HG02759 (cell line): ENCODE results near the gene CCDC70.
A peak's percentile ranks its signal among the peaks of the same experiment; 100 is the strongest.

ENCODE experiments used
- ATAC-seq: cut with Tn5 transposase; IDR thresholded peaks from one replicate; pipeline ENCODE4 v1.9.1; 2021; ENCODE audit warnings: mild to moderate bottlenecking, moderate library complexity; ENCODE audit not compliant: unreplicated experiment

Gene CCDC70

DNA sequence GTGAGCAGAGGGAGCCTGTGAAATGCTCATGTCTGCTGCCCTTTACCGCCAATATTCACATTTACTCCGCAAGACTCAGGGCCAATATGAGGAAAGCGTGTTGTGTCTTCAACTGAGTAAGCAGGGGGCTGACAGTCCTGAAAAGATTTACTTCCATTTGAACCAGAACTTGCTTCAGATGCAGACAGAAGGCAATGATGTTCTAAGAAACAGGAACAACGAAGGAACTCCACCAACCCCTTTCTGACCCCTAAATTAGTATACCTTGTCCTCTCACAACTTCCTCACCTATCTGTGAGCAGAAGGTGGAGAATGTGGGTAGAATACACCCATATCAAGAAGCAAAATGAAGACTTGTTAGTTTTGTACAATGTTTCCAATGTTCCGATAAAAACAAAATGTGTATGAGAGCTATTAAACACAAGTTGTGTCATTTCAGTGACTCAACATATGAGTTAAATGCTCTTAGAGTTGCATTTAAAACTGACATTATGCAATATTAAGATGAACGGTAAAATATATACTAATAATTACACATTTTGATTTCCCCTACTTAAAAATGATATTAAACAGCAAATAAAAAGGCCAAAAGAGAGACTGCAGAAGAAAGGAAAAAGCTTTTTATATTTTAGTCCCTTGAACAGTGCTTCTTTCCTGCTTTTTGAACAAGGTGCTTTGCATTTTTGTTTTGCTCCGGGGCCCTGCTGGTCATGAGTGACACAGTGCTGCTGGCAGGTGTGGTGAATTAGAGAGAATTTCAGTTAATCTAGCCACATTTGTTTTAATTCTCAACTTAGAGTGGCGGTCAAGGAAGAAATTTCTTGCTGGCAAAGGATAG, 32.8 kb upstream of the CCDC70 start:
- ATAC-seq = no peak

DNA sequence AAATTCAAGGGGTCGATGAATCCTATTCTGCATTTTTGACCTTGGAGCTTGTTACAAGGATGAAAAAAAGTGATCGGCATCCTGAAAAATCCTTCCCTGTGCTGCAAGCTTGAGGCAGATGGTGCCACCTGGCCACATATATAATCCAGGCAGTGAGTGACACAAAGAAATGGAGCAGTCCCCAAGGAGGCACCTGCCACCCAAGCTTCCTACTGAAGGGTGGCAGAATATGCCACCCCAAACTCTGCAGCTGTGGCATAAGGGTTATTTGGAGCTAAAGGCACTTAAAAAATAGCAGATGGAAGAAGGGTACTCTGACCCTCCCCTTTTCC, 32.2 kb upstream of the CCDC70 start:
- no peak for ATAC-seq

DNA sequence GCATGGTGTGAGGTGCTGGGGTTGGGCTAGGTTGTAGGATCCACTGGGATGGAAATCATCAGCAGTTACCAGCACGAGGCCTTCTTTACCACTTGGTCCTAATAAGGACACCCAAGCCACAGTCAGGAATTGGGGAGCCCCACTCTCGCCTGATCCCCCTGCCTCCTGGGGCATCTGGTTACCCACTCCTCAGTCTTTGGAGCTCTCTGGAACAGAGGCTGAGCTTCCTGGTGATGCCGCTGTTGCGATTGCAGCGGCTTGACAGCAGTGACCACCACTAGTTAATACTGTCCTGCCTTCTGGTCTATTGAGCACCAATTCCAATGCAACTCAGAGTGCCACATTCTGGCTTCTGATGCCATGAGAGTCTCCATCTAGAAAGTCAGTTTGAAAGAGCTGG, 30.2 kb upstream of the CCDC70 start:
- ATAC-seq = no peak

DNA sequence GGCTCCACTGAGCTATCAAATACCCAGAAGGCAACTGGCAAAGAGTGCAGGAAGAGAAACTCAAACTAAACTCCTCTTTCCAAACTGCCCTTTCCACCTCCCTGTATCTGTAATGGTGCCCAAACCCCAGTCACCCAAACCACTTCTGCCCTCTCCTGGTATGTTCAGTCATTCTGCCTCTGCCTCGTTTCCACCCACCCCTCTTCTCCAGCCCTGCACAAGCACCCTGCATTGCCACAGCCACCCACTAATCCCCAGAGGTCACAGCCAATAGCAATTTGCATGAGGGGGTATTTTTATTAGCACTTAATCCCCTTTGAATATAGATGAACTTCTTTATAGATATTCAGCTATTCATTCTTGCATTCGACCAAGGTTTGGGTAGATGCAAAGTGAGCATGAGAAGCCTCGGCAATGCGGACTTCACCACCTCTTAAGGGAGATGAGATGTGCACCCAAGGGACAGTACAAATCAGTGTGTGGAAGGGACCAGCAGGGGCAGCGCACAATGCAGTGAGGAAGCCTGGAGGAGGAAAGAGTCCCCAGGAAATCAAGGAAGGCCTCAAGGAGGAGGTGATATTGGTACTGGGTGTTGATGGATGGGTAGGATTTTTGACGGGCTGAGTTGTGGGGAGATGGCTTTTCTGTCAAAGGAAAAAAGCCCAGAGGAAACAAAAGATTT, 29.2 kb upstream of the CCDC70 start:
- peak; percentile 82 for ATAC-seq

DNA sequence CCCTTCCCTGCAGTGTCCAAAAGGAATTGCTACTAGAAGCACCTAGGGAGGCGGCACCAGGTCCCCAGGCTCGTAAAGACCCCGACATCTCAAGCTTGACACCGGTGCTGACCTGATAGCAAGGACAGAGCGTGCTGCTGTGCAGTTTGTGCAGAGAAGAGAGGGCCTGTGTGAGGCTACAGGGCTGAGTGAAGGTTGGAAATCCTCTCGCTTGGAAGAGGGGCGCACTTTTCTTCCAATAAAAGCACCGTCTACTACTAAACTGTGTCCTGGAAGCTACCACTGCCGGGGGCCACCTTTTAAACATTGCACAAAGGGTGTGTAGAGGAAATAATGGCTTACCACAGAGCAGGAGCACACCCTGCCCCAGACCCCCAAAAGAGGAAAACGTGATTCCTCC, 27.8 kb upstream of the CCDC70 start:
- no peak for ATAC-seq

DNA sequence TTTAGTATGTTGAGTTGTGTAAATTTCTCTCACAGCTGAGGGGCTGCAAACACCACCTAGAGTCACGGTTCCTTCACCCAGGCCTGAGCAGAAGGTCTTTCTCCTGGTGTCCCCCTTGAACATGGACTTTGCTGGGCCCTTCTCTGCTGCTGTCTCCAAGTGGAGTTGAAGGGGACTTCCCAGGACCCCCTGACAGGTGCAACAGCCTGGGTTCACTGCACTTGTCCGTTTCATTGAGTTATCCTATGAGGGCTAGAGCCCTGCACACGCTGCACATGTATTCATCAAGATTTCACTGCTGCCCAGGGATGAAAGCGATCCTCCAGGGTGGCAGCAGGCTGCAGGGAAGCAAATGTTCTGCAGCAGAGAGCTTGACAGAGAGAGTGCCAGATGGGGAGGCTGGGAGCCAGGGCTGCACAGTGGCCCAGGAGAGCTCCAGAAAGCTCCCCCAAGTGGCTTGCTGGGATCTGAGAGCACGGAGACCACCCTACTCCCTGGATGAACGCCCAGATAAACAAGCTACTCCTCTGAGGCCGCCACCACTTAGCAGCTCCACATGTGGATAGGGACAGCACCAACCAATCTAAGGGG, 27.1 kb upstream of the CCDC70 start:
- ATAC-seq = no peak

DNA sequence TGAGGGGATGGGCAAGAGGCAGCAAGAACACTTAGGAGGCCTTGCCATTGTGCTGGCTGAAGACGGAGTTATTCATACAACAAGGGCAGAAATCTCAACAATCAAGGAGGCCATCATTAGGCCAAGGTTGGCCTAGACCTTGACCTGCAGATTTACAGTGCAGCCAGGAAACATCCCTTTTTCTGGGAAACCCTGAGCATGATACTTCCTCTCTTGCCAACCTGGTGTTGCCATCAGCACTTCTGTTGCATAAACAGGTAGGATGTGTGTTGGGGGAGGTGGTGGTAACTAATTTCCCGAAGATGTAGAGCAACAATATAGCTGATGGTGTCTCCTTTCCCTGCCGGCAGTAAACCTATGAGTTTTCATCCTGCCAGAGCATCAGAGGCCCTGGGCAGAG, 24.8 kb upstream of the CCDC70 start:
- no peak for ATAC-seq

DNA sequence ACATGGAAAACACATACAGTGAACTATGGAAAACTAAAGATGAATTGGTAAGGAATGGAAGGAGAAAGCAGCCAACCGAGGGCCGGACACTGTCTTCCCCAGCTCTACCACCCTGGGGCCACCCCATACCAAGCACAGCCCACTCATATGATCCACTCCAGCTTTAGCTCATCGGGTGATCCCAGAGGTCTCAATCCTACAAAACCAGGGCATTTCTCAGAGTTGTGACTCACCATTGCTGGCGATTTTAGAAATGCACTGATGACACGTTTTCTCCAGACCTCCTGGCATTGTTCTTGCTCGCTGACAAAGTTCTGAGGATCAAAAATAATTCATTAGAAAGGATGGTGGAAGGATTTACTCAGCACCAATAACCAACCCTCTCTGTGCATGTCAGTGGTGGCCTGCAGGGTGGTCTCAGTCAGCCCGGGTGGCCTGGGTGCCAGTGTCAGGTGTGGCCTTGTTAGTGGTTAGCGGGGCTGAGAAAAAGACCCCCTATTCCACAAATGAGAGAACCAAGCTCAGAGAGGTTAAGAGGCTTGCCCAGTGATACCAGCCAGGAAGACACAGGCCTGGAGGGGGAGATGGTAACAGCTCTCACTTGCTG, 23.4 kb upstream of the CCDC70 start:
- no peak for ATAC-seq

DNA sequence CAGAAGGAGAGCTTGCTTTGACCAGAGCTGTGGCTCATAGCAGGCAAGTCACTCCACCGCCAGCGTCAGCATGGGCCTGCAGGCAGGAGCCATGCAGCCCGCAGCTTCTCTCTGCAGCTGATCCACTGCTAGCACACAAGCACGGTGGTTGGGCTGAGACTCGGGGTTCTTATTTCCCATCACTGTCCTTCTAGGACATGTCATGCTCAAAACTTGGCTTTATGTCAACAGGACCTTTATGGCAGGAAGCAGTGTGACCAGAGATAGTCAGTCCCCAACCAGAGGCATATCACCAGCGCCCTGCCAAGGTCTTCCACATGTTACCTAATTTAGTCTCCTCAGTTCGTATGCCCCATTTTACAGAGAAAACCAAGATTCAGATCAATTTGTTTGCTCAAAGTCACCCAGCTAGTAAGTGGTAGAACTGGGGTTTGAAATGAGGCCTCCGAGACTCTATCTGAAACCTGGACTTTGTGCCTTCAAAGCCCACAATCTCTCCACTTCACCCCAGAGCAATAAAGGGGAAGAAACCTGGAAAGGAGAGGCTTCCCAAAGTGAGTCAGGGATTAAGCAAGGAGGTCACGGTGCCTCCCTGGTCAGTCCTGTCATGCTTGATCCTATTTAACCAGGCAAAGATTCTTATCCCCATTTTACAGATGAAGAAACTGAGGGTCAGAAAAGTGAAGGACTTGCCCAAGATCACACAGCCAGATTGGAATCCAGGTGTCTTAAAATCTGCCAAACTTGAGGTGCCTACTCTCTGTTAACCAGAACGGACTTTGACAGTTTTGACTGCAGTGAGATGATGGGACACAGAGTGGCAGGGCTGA, 21.8 kb upstream of the CCDC70 start:
- ATAC-seq = no peak

DNA sequence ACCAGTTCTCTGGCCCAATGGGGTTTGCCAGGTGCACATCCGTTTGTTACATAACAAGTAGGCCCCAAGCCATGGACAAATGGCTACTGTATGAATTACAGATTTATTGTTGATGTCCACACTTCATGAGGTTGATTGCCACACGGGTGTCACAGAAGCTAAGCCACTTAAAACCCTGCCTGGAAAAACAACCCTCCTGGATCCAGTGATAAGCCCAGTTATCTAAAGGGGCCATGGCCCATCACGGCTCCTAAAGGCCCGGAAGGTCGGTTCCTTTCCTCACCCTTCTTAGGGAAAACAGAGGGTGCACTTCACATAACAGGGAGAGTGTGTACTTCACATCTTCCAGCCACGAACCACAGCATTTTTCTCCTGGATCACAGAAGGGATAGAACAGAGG, 20.9 kb upstream of the CCDC70 start:
- ATAC-seq = no peak

DNA sequence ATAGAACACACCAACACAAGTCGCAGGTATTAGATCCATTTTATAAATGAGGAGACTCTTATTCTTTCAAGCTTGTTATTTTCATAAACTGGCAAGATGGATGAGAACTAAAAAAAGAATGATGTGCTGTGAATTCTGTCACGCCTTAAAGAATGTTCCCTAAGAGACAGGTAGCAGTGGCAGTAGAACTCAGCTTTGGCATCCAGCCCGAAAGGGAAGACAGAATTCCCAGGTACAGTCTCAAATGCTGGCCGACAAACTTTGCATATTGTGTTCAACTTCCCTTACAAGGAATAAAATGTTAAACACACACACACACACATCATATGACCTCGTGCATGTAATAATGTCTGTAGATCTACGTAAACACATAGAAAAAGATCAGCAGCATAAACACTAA, 20.0 kb upstream of the CCDC70 start:
- no peak for ATAC-seq

DNA sequence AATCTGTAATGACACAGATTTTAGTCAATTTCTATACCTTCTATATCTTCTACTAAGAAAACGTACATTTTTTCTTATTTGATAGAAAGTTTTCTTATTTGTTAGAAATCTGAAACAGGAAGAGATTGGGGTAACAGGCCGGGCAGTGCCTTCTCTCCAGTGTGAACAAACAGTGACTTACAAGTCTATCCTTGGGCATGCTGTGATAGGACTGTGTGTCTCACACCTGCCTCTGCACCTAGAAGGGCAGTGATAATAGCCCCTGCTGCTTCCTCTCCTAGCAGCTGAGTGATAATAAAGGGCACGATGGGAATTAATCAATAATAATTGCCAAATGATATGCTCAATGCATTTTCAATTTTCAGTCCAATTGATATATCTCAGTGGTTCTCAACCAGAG, 18.2 kb upstream of the CCDC70 start:
- ATAC-seq = no peak

DNA sequence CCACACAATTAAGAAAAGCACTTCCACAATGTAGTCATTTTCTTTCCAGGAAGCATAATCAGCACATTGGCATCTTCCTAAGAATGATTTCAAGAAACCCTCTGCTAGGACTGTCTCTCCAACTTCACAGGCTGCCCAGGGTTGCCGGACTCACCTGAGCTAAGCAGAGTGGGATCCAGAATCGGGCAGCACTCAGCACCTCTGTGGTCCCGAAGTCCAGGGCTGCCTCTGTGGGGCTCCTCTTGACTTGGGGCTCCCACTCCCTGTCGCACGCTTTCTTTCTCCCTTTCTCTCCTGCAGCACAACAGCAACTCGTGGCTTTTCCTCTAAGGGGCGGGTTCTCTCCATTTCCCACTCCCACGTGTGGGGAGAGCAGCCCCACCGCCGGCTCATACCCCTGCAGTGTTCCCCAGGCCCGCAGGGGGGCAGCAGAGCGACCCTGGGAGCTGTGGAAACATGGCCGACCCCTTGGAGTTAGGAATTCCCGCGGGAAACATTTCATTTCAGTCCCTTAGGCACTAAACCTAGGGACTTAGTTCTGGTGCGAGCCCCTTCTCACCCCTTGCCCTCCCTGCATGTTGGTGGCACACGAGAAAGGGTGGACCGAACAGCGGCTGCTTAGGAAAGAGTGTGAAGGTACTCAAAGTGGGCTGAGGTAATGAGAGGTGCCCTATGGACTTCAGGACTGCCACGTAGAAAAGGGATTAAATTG, 16.8 kb upstream of the CCDC70 start, which contains the start of gene TMEM272:
TMEM272 (minus strand) TSS at position 316 of the 712 bp plus-strand sequence. CDS start 6,647 bp downstream, outside the sequence.
- ATAC-seq = peak; percentile 74

DNA sequence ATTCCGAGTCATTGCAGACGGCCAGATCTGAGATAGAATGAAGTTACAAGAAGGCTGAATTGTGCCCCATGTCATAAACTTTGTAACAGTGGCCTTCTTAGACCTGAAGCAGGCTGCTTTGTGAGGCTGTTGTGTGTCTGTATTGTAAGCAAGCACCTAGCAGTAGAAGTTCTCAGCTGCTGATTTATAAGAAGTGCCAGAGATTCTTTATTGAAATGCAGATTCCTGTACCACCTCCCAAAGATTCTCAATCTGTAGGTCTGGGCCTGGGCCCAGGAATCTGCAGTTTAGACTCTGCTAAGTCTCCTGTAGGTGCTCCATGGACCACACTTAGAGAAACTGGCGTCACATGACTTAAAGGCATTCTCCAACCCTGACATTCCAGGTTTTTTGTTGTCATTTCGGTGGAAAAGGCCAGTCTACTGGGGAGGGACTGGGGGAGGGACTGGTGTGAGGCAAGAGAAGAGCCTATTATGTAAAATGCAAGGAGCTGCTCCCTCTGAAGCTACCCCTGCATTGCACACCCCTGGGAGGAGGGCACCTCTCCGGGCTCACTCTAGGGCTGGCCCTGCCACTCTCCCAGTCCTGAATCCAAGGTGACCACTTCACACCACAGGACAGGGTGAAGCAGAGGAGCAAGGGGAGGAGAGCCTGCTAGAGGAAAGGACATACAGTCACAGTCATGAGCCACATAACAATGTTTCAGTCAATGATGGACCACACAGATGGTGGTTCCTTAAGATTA, 16.0 kb upstream of the CCDC70 start:
- ATAC-seq = no peak

DNA sequence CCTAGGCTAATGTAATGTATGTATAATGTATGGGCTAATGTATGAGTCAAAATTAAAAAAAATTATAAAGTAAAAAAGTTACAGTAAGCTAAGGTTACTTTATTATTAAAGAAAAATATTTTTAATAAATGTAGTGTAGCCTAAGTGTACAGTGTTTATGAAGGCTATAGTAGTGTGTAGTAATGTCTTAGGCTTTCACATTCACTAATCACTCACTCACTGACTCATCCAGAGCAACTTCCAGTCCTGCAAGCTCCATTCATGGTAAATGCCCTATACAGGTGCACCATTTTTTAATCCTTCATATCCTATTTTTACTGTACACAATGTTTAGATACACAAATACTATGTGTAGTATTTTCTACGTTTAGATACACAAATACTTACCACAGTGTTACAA, 15.0 kb upstream of the CCDC70 start:
- ATAC-seq = no peak

DNA sequence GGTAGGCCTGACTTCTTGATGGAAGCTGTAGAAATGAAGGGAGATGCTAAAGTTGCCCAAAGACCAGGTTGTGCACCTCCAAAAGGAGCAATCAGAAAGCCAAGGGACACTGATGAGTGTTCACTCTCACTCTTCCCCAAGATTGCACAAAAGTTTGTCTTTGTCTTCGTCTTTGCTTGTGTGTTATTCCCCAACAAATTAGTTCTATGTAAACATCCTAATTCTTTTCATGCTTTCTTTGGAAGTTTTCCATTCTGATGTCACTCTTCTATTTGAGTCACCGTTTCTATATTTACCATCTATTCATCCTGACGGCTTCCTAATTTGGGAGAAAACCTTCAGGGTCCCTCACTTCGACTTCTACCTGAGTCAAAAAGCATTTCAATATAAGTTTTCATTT, 13.1 kb upstream of the CCDC70 start:
- ATAC-seq = no peak

DNA sequence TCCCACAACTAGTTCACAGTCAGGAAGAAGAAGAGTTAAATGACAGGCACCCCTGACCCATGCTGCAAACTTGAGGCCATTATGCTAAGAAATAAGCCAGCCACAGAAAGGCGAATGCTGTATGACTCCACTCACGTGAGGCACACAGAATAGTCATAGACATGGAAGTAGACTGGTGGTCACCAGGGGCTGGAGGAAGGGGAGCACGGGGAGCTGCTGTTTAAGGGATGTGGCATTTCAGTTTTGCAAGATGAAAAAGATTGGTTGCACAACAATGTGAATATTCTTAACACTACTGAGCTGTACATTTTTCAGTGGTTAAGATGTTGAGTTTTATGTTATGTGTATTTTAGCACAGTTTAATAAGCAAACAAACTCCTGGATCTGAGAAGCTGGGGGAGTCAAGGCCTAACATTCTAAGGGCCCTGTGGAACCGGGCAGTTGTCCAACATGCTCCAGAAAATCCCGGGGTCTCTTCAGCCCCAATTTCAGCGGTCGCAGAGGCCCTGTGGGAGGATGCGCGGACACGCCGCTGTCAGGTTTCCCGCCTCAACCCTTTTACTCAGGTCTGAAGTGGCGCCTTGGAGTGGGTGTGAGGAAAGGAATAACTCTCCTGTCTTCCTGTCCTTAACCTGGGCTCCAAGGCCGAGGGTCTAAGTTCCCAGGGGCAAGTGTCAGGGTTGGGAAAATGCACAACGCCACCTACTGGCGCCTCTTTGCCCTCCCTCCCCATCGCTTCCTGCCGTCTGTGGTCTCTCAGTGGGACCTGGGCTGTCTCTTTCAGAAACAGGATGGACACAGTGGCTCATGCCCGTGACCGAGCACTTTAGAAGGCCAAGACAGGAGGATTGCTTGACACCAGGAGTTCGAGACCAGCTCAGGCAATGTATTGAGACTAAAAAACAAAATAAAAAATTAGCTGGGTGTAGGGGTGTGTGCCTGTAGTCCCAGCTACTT, 12.3 kb upstream of the CCDC70 start:
- ATAC-seq = peak; percentile 43

DNA sequence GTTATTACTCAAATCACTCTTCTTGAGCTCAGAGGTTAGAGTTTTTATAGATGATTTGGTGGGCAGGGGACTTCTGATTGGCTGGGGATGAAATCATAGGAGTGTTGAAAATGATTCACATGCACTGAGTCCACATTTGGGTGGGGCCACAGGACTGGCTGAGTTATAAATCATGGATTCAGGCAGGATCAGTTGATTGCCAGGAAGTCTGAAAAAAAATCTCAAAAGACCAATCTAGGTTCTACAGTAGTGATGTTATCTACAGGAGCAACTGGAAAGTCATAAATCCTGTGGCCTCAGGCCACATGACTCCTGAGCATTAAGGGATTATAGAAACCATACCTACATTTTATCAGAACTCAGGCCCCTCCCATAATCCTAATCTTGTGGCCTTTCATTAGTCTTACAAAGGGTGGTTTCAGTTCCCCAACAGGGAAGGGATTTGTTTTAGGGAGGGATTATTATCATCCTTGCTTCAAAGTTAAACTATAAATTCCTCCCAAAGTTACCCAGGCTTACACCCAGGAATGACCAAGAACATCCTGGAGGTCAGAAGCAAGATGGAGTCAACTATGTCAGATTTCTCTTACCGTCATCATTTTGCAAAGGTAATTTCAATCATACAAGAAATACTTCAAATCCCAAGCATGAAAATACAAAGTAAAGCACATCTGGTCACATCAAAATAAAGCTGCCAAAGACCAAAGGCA, 5.6 kb upstream of the CCDC70 start:
- no peak for ATAC-seq
